HL-60/S4 treated with phorbol 12-myristate 13-acetate at 8.2 ng/mL for 4 days and 3 days (cell line): ENCODE measurements around the gene FMN1.
"Not testable (repeated sequence)": the region's sequence is repeated elsewhere in the genome, so short reads cannot be mapped to it uniquely, and the experiment has no call there.

Experiments used
- in situ Hi-C: fragments of 300-500 bp; cut with MboI; formaldehyde crosslinking; loops from 2 replicates; pipeline ENCODE4 v1.15.0; 2022; ENCODE audit warnings: low sequenced_read_pairs

The FMN1 gene

GRCh38 chr15:33098094-33099058 is 96.1 kb downstream of the FMN1 start:
- in situ Hi-C loops: no loop called here

- in situ Hi-C loops: no loop called here
Observed at GRCh38 chr15:33096134-33096533, 98.4 kb downstream of the FMN1 start.

GRCh38 chr15:33095641-33096040 is 98.9 kb downstream of the FMN1 start:
- in situ Hi-C loops: no loop called here

- in situ Hi-C loops: no loop called here
Observed at GRCh38 chr15:33094336-33094735, 100.2 kb downstream of the FMN1 start.

- in situ Hi-C loops: no loop called here
Observed at GRCh38 chr15:33093222-33093621, 101.3 kb downstream of the FMN1 start.

- in situ Hi-C loops: no loop called here
Observed at GRCh38 chr15:33091983-33092693, 102.4 kb downstream of the FMN1 start.

- in situ Hi-C loops: no loop called here
Observed at GRCh38 chr15:33089878-33090757, 104.4 kb downstream of the FMN1 start.

- in situ Hi-C loops: no loop called here
Observed at GRCh38 chr15:33089165-33089877, 105.2 kb downstream of the FMN1 start.

GRCh38 chr15:33086500-33087121 is 107.9 kb downstream of the FMN1 start:
- in situ Hi-C loops: no loop called here

- in situ Hi-C loops: no loop called here
Observed at GRCh38 chr15:33084661-33085060, 109.9 kb downstream of the FMN1 start.

GRCh38 chr15:33083232-33084081 is 111.1 kb downstream of the FMN1 start:
- in situ Hi-C loops: no loop called here

- in situ Hi-C loops: no loop called here
Observed at GRCh38 chr15:33080006-33080405, 114.5 kb downstream of the FMN1 start.

- in situ Hi-C loops: no loop called here
Observed at GRCh38 chr15:33078607-33079006, 115.9 kb downstream of the FMN1 start.

- in situ Hi-C loops: no loop called here
Observed at GRCh38 chr15:33076937-33077336, 117.6 kb downstream of the FMN1 start.

- in situ Hi-C loops: no loop called here
Observed at GRCh38 chr15:33074942-33075341, 119.6 kb downstream of the FMN1 start.

GRCh38 chr15:33074212-33074611 is 120.3 kb downstream of the FMN1 start:
- in situ Hi-C loops: no loop called here

- in situ Hi-C loops: no loop called here
Observed at GRCh38 chr15:33071451-33071850, 123.1 kb downstream of the FMN1 start.

GRCh38 chr15:33069903-33070302 is 124.6 kb downstream of the FMN1 start:
- in situ Hi-C loops: not testable (repeated sequence)

GRCh38 chr15:33069161-33069560 is 125.4 kb downstream of the FMN1 start:
- in situ Hi-C loops: no loop called here
